Ectodermal cell (in vitro differentiated cells): Measurements from ENCODE around the gene ODAD3.

ENCODE experiments used
- H3K27ac ChIP-seq: 2 replicates; pipeline ENCODE4 v1.7.0; 2013; ENCODE audit warnings: mild to moderate bottlenecking, low read depth, low read length; ENCODE audit not compliant: insufficient read depth, poor library complexity, severe bottlenecking
- H3K27me3 ChIP-seq: 2 replicates; pipeline ENCODE4 v1.7.0; 2013; ENCODE audit warnings: mild to moderate bottlenecking, low read length; ENCODE audit not compliant: insufficient read depth, control insufficient read depth, poor library complexity, severe bottlenecking
- H3K36me3 ChIP-seq: one replicate; pipeline ENCODE4 v1.7.0; 2013; ENCODE audit warnings: low read length; ENCODE audit not compliant: control insufficient read depth, insufficient read depth
- H3K4me1 ChIP-seq: one replicate; pipeline ENCODE4 v1.7.0; 2013; ENCODE audit warnings: low read length; ENCODE audit not compliant: control insufficient read depth, insufficient read depth
- H3K4me3 ChIP-seq: 2 replicates; pipeline ENCODE4 v1.7.0; 2013; ENCODE audit warnings: low read depth, low read length, control low read depth; ENCODE audit not compliant: insufficient read depth
- H3K9me3 ChIP-seq: 2 replicates; pipeline ENCODE4 v1.7.0; 2013; ENCODE audit warnings: mild to moderate bottlenecking, low read length, moderate library complexity; ENCODE audit not compliant: control insufficient read depth
- WGBS, 2 experiments: methylation state at CpG; one replicate each; pipeline ENCODE4 v1.1.7; 2013; ENCODE audit warnings: missing lambda C conversion rate in 2 of 2; 5-methylcytosine and 5-hydroxymethylcytosine counted together

The ODAD3 gene

DNA sequence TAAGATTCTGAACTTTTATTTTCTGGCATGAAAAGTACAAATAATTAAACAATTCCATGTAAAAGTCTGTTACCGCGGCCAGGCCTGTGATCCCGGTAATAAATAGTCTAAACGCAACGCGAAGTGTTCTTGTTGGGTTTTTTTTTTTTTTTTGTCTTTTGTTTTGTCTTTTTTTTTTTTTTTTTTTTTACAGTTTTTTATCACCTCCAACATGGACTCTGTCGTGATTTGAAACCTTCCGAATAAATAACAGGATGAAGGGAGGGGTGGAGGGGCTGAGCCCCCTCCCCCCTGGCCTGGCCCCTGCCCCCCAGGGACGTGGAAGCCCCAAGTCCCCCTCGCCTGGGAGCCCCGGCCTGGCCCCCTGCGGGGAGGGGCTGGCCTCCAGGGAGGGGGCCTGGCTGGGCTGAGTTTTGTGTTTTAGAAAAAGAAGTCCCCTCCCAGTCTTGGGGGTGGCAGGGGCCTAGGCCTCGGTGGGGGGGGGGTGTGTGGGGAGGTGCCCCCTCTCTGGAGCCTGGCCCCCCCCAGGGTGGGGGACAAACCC, 16.5 kb upstream of the ODAD3 start:
- H3K4me1 ChIP-seq = peaks cover 22% of the 10 kb centered on the region
- H3K36me3 ChIP-seq = peaks cover 26% of the 10 kb centered on the region
- no peaks in the 10 kb centered on the region for H3K27me3 ChIP-seq
- no peak overlapping the region for H3K4me3 ChIP-seq
- peak overlapping the region; percentile 6 for H3K27ac ChIP-seq
- no peaks in the 10 kb centered on the region for H3K9me3 ChIP-seq
- 17 to 49% methylated on average over 6 to 13 of the region's 13 CpGs for WGBS, 2 experiments

DNA sequence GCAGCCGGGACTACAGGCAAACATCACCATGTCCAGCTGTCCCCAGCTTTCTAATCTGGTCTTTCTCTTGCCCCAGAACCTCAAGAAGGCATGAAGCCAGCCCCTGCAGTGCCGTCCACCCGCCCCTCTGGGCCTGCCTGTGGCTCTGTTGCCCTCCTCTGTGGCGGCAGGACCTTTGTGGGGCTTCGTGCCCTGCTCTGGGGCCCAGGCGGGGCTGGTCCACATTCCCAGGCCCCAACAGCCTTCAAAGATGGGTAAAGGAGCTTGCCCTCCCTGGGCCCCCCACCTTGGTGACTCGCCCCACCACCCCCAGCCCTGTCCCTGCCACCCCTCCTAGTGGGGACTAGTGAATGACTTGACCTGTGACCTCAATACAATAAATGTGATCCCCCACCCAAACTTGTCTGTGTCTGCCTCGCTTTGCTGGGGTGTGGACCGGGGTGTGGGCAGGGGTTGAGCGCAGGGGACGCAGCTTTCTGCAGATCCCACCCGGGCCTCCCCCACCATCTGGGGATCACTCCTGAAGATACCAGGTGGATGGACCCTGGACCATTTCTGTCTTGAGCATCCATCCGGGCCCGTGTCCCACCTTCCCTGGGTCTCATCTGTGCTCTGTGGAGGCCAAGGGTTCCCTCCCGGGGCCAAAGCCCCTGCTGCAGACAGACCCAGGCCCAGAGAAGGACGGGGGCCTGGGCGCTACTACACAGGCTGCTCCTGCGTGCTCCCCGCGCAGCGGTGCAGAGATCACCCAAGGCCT, 15.8 kb upstream of the ODAD3 start:
- peaks cover 26% of the 10 kb centered on the region for H3K36me3 ChIP-seq
- peak overlapping the region; percentile 16 for H3K27ac ChIP-seq
- no peaks in the 10 kb centered on the region for H3K27me3 ChIP-seq
- H3K4me1 ChIP-seq = peaks cover 22% of the 10 kb centered on the region
- 88 to 91% methylated on average over 21 of the region's 21 CpGs for WGBS, 2 experiments
- no peaks in the 10 kb centered on the region for H3K9me3 ChIP-seq
- no peak overlapping the region for H3K4me3 ChIP-seq

DNA sequence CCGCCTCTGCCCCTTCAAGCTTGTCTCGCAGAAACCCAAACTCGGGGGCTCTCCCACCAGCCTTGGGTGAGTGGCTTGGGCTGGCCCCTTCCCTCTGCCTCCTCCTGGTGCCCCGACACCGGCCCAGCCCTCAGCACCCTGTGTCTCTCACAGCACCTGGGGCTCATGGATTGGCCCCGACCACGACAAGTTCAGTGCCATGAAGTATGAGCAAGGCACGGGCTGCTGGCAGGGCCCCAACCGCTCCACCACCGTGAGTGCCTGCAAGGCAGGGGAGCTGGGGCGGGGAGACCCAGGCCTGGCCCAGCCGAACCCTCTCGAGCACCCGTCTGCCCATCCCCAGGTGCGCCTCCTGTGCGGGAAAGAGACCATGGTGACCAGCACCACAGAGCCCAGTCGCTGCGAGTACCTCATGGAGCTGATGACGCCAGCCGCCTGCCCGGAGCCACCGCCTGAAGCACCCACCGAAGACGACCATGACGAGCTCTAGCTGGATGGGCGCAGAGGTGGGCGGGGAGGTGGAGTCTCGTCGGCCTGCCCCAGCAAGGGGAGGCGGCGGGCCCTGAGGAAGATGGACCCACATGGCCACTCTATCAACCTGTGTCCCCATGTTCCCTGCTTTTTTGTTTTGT, 14.1 kb upstream of the ODAD3 start:
- no peak overlapping the region for H3K4me3 ChIP-seq
- no peak overlapping the region for H3K27ac ChIP-seq
- no peaks in the 10 kb centered on the region for H3K27me3 ChIP-seq
- WGBS, 2 experiments = 95 to 96% methylated on average over 31 of the region's 31 CpGs
- peaks cover 26% of the 10 kb centered on the region for H3K36me3 ChIP-seq
- H3K4me1 ChIP-seq = peaks cover 22% of the 10 kb centered on the region
- no peaks in the 10 kb centered on the region for H3K9me3 ChIP-seq

DNA sequence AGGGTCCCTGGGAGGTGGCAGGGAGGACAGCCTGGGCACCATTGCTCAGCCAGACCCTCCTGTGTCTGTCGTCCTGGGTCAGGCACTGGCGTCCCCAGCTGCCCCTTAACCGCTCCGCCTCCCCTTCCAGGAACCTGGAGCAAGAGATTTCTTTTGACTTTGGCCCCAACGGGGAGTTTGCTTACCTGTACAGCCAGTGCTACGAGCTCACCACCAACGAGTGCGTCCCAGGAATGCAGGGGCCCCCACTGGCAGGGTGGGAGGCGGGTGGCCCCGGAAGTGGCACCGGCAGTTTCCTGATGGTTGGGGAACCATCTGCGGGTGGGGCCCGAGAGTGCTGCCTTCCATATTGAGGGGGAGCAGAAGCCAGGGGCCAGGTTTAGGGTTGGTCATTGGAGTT, 13.5 kb upstream of the ODAD3 start:
- no peak overlapping the region for H3K27ac ChIP-seq
- H3K36me3 ChIP-seq = peaks cover 26% of the 10 kb centered on the region
- WGBS, 2 experiments = 95% methylated on average over 13 of the region's 13 CpGs
- peaks cover 22% of the 10 kb centered on the region for H3K4me1 ChIP-seq
- H3K27me3 ChIP-seq = no peaks in the 10 kb centered on the region
- no peaks in the 10 kb centered on the region for H3K9me3 ChIP-seq
- no peak overlapping the region for H3K4me3 ChIP-seq

DNA sequence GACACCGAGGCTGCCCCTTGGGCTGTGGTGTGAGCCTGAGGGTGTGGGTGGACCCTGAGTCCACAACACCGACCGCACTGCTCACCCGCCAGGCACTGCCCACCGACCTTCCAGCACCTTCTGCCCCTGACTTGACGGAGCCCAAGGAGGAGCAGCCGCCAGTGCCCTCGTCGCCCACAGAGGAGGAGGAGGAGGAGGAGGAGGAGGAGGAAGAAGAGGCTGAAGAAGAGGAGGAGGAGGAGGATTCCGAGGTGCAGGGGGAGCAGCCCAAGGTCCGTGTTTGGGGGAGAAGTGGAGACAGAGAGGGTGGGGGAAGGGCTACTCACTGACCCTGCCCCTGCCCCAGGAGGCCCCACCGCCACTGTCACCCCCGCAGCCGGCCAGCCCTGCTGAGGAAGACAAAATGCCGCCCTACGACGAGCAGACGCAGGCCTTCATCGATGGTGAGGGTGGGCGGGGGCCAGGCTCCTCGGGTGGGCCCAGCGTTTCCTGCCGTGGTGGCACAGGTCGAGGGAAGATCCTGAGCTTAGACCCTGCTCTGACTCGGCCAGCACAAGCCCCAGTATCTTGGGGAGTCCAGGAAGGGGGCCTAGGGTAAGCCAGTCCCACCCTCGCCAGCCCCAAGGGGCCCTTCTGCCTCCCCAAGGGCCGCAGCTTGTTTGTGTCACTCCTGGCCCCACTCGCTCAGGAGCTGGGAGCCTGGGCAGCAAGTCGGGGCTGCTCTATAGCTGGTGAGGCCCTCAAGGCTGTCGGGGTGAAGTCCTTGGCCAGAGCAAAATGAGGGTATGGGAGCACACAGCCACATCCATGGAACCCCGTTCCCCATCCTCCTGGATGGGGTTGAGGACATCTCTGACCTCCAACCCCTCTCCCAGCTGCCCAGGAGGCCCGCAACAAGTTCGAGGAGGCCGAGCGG, 12.7 kb upstream of the ODAD3 start:
- Histone ChIP-seq H3K27ac (no peak overlapping the region), H3K27me3 (no peaks in the 10 kb centered on the region), H3K9me3 (no peaks in the 10 kb centered on the region), H3K4me3 (no peak overlapping the region), H3K36me3 (peaks cover 26% of the 10 kb centered on the region), H3K4me1 (peaks cover 21% of the 10 kb centered on the region)
- WGBS, 2 experiments = 95 to 96% methylated on average over 35 of the region's 35 CpGs

DNA sequence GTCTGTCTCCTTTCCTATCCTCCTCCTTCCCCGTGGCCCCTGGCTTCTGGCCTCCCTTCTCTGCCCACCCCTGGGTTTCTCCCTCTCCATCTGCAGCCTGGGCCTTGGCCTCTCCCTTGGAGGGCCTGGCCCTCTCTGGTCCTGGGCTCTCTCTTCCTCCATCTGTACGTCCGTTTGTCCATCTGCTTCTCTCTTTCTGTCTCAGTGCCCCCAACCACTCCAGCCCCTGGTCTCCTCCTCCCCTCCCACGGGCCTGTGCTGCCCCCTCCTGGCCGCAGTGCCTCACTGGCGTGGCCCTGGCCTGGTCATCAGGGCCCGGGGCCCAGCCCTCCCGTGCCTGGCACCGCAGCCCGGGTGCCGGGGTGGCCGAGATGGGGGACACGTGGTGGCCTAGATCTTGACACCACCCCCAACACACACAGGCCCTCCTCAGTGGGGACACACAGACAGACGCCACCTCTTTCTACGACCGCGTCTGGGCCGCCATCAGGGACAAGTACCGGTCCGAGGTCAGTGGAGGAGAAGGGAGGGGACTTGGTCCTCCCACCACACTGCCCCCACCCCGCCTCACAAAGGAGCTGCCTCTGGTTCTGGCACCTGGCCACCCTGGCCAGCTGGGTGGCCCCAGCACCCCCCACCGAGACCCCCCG, 11.9 kb upstream of the ODAD3 start:
- peaks cover 15% of the 10 kb centered on the region for H3K4me1 ChIP-seq
- H3K27me3 ChIP-seq = no peaks in the 10 kb centered on the region
- WGBS, 2 experiments = 82 to 86% methylated on average over 23 of the region's 23 CpGs
- H3K36me3 ChIP-seq = peaks cover 30% of the 10 kb centered on the region
- H3K9me3 ChIP-seq = no peaks in the 10 kb centered on the region
- no peak overlapping the region for H3K27ac ChIP-seq
- no peak overlapping the region for H3K4me3 ChIP-seq

DNA sequence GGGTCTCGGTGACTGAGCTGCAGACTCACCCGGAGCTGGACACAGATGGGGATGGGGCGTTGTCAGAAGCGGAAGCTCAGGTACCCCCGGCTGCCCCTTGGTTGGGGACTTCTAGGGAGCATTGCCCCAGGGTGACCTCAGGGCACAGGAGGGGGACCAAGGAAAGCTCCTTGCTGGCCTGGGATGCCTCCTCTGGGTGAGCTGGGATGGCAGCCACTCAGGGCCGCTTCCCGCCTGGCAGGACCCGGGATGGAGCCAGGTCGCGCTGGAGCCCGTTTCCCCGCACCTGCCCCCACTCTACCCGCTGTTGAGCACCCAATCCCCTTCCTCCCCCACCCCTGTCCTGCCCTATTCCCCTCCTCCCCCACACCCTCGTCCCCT, 11.3 kb upstream of the ODAD3 start:
- Histone ChIP-seq H3K36me3 (peaks cover 35% of the 10 kb centered on the region), H3K9me3 (no peaks in the 10 kb centered on the region)
- 91 to 92% methylated on average over 14 of the region's 14 CpGs for WGBS, 2 experiments

DNA sequence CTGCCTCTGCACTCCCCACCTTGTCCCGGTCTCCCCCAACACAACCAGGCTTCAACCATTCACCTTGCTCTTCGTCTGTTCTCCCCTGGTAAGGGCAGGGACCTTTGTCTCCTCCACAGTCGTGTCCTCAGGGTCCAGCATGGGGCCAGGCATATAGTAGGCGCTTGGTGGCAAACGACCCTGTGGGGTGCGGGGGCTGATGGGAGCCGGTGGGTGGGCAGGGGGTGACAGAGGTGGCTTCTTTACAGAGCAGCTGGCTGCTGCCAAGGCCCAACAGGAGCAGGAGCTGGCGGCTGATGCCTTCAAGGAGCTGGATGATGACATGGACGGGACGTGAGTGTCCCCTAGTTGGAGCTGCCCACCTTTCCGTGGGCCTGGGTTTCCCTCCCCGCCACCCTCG, 10.2 kb upstream of the ODAD3 start:
- no peak overlapping the region for H3K27ac ChIP-seq
- H3K36me3 ChIP-seq = peaks cover 39% of the 10 kb centered on the region
- H3K4me3 ChIP-seq = no peak overlapping the region
- no peaks in the 10 kb centered on the region for H3K9me3 ChIP-seq
- 93 to 95% methylated on average over 13 of the region's 13 CpGs for WGBS, 2 experiments
- no peaks in the 10 kb centered on the region for H3K4me1 ChIP-seq
- no peaks in the 10 kb centered on the region for H3K27me3 ChIP-seq

More for the DNA sequence above, 11.3 kb upstream of the ODAD3 start:
- H3K27me3 ChIP-seq = no peaks in the 10 kb centered on the region
- H3K4me3 ChIP-seq = no peak overlapping the region
- peaks cover 10% of the 10 kb centered on the region for H3K4me1 ChIP-seq
- H3K27ac ChIP-seq = no peak overlapping the region

DNA sequence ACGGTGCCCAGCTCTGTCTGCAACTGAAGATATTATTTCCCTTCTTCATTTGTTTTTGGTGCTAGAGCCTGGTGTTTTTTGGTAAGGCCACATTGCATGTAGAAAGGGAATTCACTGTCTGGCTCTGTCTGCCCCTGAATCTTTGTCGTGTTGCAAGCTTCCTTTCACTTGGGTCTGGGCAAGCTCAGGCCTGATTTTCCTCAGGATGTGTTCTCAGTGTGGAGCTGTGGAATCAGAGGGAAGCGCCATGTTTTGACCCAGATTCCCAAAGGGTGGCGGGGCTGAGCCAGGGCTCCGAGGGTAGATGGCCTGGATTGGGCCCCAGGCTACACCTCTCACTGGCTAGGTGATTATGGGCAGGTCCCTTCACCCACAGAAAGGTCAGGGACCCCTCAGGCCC, 9.1 kb upstream of the ODAD3 start:
- 91 to 94% methylated on average over 5 of the region's 5 CpGs for WGBS, 2 experiments
- no peaks in the 10 kb centered on the region for H3K4me1 ChIP-seq
- no peaks in the 10 kb centered on the region for H3K27me3 ChIP-seq
- H3K36me3 ChIP-seq = peaks cover 41% of the 10 kb centered on the region
- H3K4me3 ChIP-seq = no peak overlapping the region
- H3K27ac ChIP-seq = no peak overlapping the region
- no peaks in the 10 kb centered on the region for H3K9me3 ChIP-seq
